AG04450 (cell line): ENCODE data around the gene ATP9B. TPM values are rescaled to one million over a fixed set of nuclear protein-coding genes. Genes with fewer than 3 reads are reported as not detected.

Experiments
- CTCF ChIA-PET: fragments of 300-600, 350-600 bp; formaldehyde crosslinking; extraction: SDS; loops from one replicate; lab custom pipeline; 2022; ENCODE audit warnings: antibody characterized with exemption, inconsistent platforms; lab: Charles Lee
- POLR2A ChIA-PET: fragments of 350-600 bp; formaldehyde crosslinking; extraction: SDS; loops from one replicate; lab custom pipeline; 2021; ENCODE audit warnings: antibody characterized with exemption, inconsistent platforms; lab: Yijun Ruan, JAX
- DNase-seq: peaks from one replicate; pipeline ENCODE4 v3.0.0-alpha.2; 2011; ENCODE audit warnings: low read depth, low spot score
- H3K27ac ChIP-seq: one replicate; pipeline ENCODE4 v1.5.1; 2012; ENCODE audit warnings: low read depth, low read length, control low read depth
- H3K27me3 ChIP-seq: one replicate; pipeline ENCODE4 v1.6.0; 2012; ENCODE audit warnings: low read length; ENCODE audit not compliant: control insufficient read depth, insufficient read depth
- H3K4me3 ChIP-seq: 2 replicates; pipeline ENCODE4 v1.5.1; 2011; ENCODE audit warnings: mild to moderate bottlenecking, low read depth, low read length, control low read depth
- H3K9me3 ChIP-seq: 2 replicates; pipeline ENCODE4 v1.5.1; 2012; ENCODE audit warnings: low read length; ENCODE audit not compliant: control insufficient read depth, insufficient read depth
- polyA plus RNA-seq: library from polyadenylated mRNA; depleted of rRNA; stranded (reverse); fragments of >200 nt; gene quantifications from 2 replicates; pipeline ENCODE4 v1.2.3, GENCODE V29; 2011
- TF ChIP-seq, protein P1 (sequence below): IDR thresholded peaks from 2 replicates; pipeline ENCODE4 v1.5.1; 2011; ENCODE audit warnings: low read depth, low read length, control low read depth, inconsistent platforms

The ATP9B gene
- polyA plus RNA-seq, 1 experiment, result 18.1 TPM

DNA sequence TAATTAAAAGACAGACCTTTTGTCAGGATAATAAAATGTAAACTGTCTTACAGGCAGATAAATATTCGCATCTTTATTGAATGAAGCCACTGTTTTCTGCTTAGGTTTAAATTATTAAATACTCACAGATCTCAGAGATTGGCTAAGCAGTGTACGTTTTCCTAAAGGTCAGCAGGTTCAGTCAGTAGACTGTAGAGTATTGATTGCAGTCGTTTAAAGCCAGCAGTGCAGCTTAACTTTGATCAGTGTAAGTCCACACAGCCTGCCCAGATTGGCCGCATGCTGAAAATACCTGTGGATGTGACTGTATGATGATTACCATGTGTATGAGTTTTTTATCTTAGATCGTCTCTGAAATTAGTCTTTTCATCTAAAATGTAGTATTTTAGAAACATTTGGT lies 42.3 kb downstream of the ATP9B start:
- Histone ChIP-seq H3K4me3 (no peak overlapping the region), H3K9me3 (no peaks in the 10 kb centered on the region), H3K27ac (no peak overlapping the region), H3K27me3 (no peaks in the 10 kb centered on the region)
- TF ChIP-seq, protein P1, sequence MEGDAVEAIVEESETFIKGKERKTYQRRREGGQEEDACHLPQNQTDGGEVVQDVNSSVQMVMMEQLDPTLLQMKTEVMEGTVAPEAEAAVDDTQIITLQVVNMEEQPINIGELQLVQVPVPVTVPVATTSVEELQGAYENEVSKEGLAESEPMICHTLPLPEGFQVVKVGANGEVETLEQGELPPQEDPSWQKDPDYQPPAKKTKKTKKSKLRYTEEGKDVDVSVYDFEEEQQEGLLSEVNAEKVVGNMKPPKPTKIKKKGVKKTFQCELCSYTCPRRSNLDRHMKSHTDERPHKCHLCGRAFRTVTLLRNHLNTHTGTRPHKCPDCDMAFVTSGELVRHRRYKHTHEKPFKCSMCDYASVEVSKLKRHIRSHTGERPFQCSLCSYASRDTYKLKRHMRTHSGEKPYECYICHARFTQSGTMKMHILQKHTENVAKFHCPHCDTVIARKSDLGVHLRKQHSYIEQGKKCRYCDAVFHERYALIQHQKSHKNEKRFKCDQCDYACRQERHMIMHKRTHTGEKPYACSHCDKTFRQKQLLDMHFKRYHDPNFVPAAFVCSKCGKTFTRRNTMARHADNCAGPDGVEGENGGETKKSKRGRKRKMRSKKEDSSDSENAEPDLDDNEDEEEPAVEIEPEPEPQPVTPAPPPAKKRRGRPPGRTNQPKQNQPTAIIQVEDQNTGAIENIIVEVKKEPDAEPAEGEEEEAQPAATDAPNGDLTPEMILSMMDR, result no peak
- CTCF ChIA-PET, result no interaction called here
- POLR2A ChIA-PET, result no interaction called here
- no peak for DNase-seq

DNA sequence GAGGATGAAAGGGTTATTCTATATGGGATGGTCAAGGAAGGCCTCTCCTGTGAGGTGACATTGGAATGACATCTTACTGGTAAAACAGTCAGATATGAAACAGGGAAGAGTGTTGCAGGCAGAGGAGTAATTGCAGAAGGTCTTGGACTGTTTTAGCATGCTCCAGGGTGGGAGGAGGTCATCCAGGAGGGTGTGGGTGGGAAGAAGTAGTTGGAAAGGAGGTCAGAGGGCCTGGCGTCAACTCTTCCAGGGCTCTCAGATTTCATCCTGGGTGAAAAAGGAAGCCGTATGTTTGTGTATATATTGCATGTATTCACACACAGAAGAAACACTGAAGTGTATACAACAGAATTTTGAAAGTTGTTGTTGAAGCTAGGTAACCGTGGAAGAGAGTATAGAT lies 48.2 kb downstream of the ATP9B start:
- no peak for DNase-seq
- ChIA-PET POLR2A (no interaction called here), CTCF (no interaction called here)
- Histone ChIP-seq H3K27ac (no peak overlapping the region), H3K4me3 (no peak overlapping the region), H3K9me3 (no peaks in the 10 kb centered on the region), H3K27me3 (no peaks in the 10 kb centered on the region)
- TF ChIP-seq, protein P1, result no peak

DNA sequence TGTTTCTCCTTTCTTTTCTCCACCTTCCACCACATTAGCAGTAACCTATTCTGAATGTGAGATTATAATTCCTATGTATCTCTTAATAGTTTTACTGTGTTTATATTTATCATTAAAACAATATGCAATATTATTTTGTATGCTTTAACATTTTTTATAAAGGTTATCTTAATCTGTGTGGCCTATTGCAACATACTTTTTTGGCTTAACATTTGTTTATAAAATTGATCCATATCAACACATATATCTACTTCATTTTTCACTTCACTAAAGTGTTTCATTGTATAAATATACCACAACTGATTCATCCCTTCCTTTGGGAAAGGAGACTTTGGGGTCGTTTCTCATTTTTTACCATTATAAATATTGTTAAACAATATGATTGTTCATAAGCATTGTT lies 48.6 kb downstream of the ATP9B start:
- ChIA-PET POLR2A (no interaction called here), CTCF (no interaction called here)
- Histone ChIP-seq H3K4me3 (no peak overlapping the region), H3K27me3 (no peaks in the 10 kb centered on the region), H3K9me3 (no peaks in the 10 kb centered on the region), H3K27ac (no peak overlapping the region)
- DNase-seq, result no peak
- TF ChIP-seq, protein P1, result no peak

DNA sequence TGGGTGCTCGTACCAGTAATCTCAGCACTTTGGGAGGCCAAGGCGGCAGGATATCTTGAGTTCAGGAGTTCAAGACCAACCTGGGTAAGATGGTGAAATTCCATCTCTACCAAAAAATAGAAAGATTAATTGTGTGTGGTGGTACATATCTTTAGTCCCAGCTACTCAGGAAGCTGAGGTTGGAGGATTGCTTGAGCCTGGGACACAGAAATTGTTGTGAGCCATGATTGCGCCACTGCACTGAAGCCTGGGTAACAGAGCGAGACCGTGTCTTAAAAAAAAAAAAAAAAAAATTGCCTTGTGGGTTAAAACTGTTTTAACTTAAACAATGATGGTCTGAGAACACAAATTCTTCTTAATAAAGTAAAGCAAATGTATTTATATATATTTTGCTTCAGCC lies 49.6 kb downstream of the ATP9B start:
- Histone ChIP-seq H3K9me3 (no peaks in the 10 kb centered on the region), H3K27me3 (no peaks in the 10 kb centered on the region), H3K4me3 (no peak overlapping the region), H3K27ac (no peak overlapping the region)
- DNase-seq, result no peak
- TF ChIP-seq, protein P1, result no peak
- ChIA-PET POLR2A (no interaction called here), CTCF (no interaction called here)

DNA sequence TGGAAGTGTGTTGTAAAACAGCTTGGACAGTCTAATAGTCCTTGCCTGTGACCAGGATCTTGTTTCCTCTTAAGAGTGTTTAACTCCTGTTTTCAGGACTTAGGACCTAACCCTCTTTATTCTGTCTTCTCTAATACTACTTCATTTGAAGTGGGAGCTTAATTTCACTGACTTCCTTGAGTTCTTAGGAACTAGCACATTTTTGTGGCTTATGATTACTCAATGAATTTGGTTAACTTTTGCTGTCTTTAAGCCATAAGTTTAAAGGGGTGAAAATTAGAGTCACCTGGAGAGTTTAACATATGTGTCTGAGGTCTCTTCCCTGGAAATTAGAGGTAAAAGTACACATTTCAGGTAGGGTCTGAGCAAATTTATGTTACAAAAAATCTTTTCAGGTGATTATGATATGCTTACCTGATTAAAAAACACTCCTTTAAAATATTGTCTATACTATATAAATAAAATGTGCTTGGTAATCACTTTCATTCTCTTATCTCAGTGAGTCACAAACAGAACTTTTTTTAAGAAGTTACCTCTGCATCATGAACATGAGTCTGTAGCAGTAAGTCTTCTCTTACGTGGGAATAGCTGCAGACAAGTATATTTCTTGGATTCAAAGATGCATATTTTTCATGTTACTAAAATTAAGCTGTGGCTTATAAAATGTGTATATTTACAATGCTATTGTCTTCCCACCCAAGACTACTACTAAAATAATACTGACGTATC lies 52.7 kb downstream of the ATP9B start:
- CTCF ChIA-PET, result no interaction called here

More for the DNA sequence above, 52.7 kb downstream of the ATP9B start:
- Histone ChIP-seq H3K27ac (no peak overlapping the region), H3K4me3 (no peak overlapping the region), H3K9me3 (no peaks in the 10 kb centered on the region), H3K27me3 (no peaks in the 10 kb centered on the region)
- POLR2A ChIA-PET, result no interaction called here
- TF ChIP-seq, protein P1, result no peak
- no peak for DNase-seq
